ENCODE results near the gene CHIA. TPM values are rescaled to one million over a fixed set of nuclear protein-coding genes. Genes with fewer than 3 reads are reported as not detected.
A peak's percentile ranks its signal among the peaks of the same experiment; 100 is the strongest.
"Not testable (repeated sequence)": the region's sequence is repeated elsewhere in the genome, so short reads cannot be mapped to it uniquely, and the experiment has no call there.

The CHIA gene
- total and polyA plus RNA-seq, 2 experiments from 2014 or later, result not detected

GRCh38 chr1:111358964-111359363 is 68.3 kb downstream of the CHIA start:
- no peak overlapping the region for H3K4me2 ChIP-seq
- 58% methylated on average over 2 of the region's 2 CpGs for WGBS (ENCODE audit: low lambda C conversion rate, missing lambda C conversion rate)
- H2AFZ ChIP-seq, result no peak overlapping the region
- peaks cover under 1% of the 10 kb centered on the region for H3K4me1 ChIP-seq (ENCODE audit: insufficient read depth)
- DNase-seq (ENCODE audit: low spot score), result no peak
- no peaks in the 10 kb centered on the region for H3K27me3 ChIP-seq
- no peaks in the 10 kb centered on the region for H4K20me1 ChIP-seq (ENCODE audit: insufficient read depth, poor library complexity, severe bottlenecking)
- no peak overlapping the region for H3K27ac ChIP-seq
- H3K4me3 ChIP-seq, result no peak overlapping the region
- no peaks in the 10 kb centered on the region for H3K79me2 ChIP-seq
- TF ChIP-seq EZH2phosphoT487 (IDR thresholded peaks at IDR 0.05; ENCODE audit: low read depth, severe bottlenecking, unreplicated experiment) (no peak), CTCF (IDR thresholded peaks at IDR 0.05; ENCODE audit: poor library complexity) (no peak), EZH2 (IDR thresholded peaks at IDR 0.05; ENCODE audit: borderline replicate concordance) (no peak)
- H3K9me3 ChIP-seq (ENCODE audit: low read depth), result no peaks in the 10 kb centered on the region
- no peaks in the 10 kb centered on the region for H3K36me3 ChIP-seq (replicated peaks; ENCODE audit: insufficient read depth, low read depth)
- H3K9me2 ChIP-seq (replicated peaks; ENCODE audit: insufficient read depth), result no peaks in the 10 kb centered on the region

GRCh38 chr1:111359376-111359775 is 68.7 kb downstream of the CHIA start:
- H3K4me1 ChIP-seq (ENCODE audit: insufficient read depth), result peaks cover 5% of the 10 kb centered on the region
- 80% methylated on average over 3 of the region's 3 CpGs for WGBS (ENCODE audit: low lambda C conversion rate, missing lambda C conversion rate)

GRCh38 chr1:111360257-111360656 is 69.6 kb downstream of the CHIA start:
- WGBS (ENCODE audit: low lambda C conversion rate, missing lambda C conversion rate), result 8% methylated on average over 4 of the region's 4 CpGs
- peaks cover 11% of the 10 kb centered on the region for H3K4me1 ChIP-seq (ENCODE audit: insufficient read depth)
- H3K9me2 ChIP-seq (replicated peaks; ENCODE audit: insufficient read depth); H3K4me3 ChIP-seq; H3K27me3 ChIP-seq; DNase-seq (ENCODE audit: low spot score); H3K36me3 ChIP-seq (replicated peaks; ENCODE audit: insufficient read depth, low read depth); H3K4me2 ChIP-seq; H3K79me2 ChIP-seq; H3K9me3 ChIP-seq (ENCODE audit: low read depth); H4K20me1 ChIP-seq (ENCODE audit: insufficient read depth, poor library complexity, severe bottlenecking): not testable (repeated sequence)
- peak overlapping the region; percentile 75 for H3K27ac ChIP-seq
- H2AFZ ChIP-seq, result peak overlapping the region; percentile 16

More at GRCh38 chr1:111359376-111359775, 68.7 kb downstream of the CHIA start:
- no peak for DNase-seq (ENCODE audit: low spot score)
- Histone ChIP-seq H2AFZ (no peak overlapping the region), H3K9me3 (ENCODE audit: low read depth) (no peaks in the 10 kb centered on the region), H4K20me1 (ENCODE audit: insufficient read depth, poor library complexity, severe bottlenecking) (no peaks in the 10 kb centered on the region), H3K36me3 (replicated peaks; ENCODE audit: insufficient read depth, low read depth) (no peaks in the 10 kb centered on the region), H3K9me2 (replicated peaks; ENCODE audit: insufficient read depth) (no peaks in the 10 kb centered on the region), H3K4me2 (no peak overlapping the region), H3K79me2 (no peaks in the 10 kb centered on the region), H3K4me3 (no peak overlapping the region), H3K27me3 (no peaks in the 10 kb centered on the region), H3K27ac (peak overlapping the region; percentile 41)
- TF ChIP-seq EZH2 (IDR thresholded peaks at IDR 0.05; ENCODE audit: borderline replicate concordance) (no peak), EZH2phosphoT487 (IDR thresholded peaks at IDR 0.05; ENCODE audit: low read depth, severe bottlenecking, unreplicated experiment) (no peak), CTCF (IDR thresholded peaks at IDR 0.05; ENCODE audit: poor library complexity) (no peak)

- Histone ChIP-seq H3K27ac (no peak overlapping the region), H4K20me1 (ENCODE audit: insufficient read depth, poor library complexity, severe bottlenecking) (no peaks in the 10 kb centered on the region), H3K4me1 (ENCODE audit: insufficient read depth) (peaks cover 11% of the 10 kb centered on the region), H2AFZ (no peak overlapping the region), H3K9me3 (ENCODE audit: low read depth) (no peaks in the 10 kb centered on the region), H3K79me2 (no peaks in the 10 kb centered on the region), H3K27me3 (no peaks in the 10 kb centered on the region), H3K36me3 (replicated peaks; ENCODE audit: insufficient read depth, low read depth) (no peaks in the 10 kb centered on the region), H3K4me2 (no peak overlapping the region), H3K4me3 (no peak overlapping the region), H3K9me2 (replicated peaks; ENCODE audit: insufficient read depth) (no peaks in the 10 kb centered on the region)
- 80% methylated on average over 9 of the region's 9 CpGs for WGBS (ENCODE audit: low lambda C conversion rate, missing lambda C conversion rate)
- no peak for TF ChIP-seq EZH2 (IDR thresholded peaks at IDR 0.05; ENCODE audit: borderline replicate concordance)
- TF ChIP-seq CTCF (IDR thresholded peaks at IDR 0.05; ENCODE audit: poor library complexity), result no peak
- no peak for TF ChIP-seq EZH2phosphoT487 (IDR thresholded peaks at IDR 0.05; ENCODE audit: low read depth, severe bottlenecking, unreplicated experiment)
- DNase-seq (ENCODE audit: low spot score), result no peak
These were observed 71.1 kb downstream of the CHIA start for GRCh38 chr1:111361761-111362160.

Data from hepatocyte (in vitro differentiated cells).